Duodenal mucosa (tissue), 2 donors: ENCODE data around the gene ATP8B4.

ENCODE experiments used
- H3K27ac ChIP-seq: one replicate; pipeline ENCODE4 v1.7.0; 2013; ENCODE audit warnings: low read depth, low read length
- H3K27me3 ChIP-seq, 2 donors: one replicate each; pipeline ENCODE4 v1.7.0; 2013; ENCODE audit warnings: low read length in 2 of 2, control low read depth in 1 of 2; ENCODE audit not compliant: insufficient read depth in 2 of 2, control insufficient read depth in 1 of 2
- H3K36me3 ChIP-seq, 2 donors: one replicate each; pipeline ENCODE4 v1.7.0; 2013; ENCODE audit warnings: low read length in 2 of 2, control low read depth in 1 of 2; ENCODE audit not compliant: insufficient read depth in 2 of 2, control insufficient read depth in 1 of 2
- H3K4me1 ChIP-seq, 2 donors: one replicate each; pipeline ENCODE4 v1.7.0; 2013; ENCODE audit warnings: low read length in 2 of 2, control low read depth in 1 of 2; ENCODE audit not compliant: insufficient read depth in 2 of 2, control insufficient read depth in 1 of 2
- H3K4me3 ChIP-seq, 2 donors: one replicate each; pipeline ENCODE4 v1.7.0; 2013; ENCODE audit warnings: low read length in 2 of 2, low read depth in 1 of 2
- H3K9ac ChIP-seq, 2 donors: one replicate each; pipeline ENCODE4 v1.7.0; 2013; ENCODE audit warnings: low read length in 2 of 2, low read depth in 1 of 2
- H3K9me3 ChIP-seq, 2 donors: one replicate each; pipeline ENCODE4 v1.7.0; 2013; ENCODE audit warnings: low read length in 2 of 2, control low read depth in 1 of 2; ENCODE audit not compliant: control insufficient read depth in 1 of 2

ATP8B4 gene

GRCh38 chr15:50042775-50043174 is 76.3 kb downstream of the ATP8B4 start:
- H3K36me3 ChIP-seq = peaks cover 0 to 3% of the 10 kb centered on the region in 2 donors
- H3K9ac ChIP-seq = no peak overlapping the region
- H3K4me1 ChIP-seq = no peaks in the 10 kb centered on the region
- H3K27me3 ChIP-seq = no peaks in the 10 kb centered on the region
- peaks cover 5 to 7% of the 10 kb centered on the region in 2 donors for H3K9me3 ChIP-seq
- no peak overlapping the region for H3K27ac ChIP-seq
- H3K4me3 ChIP-seq = no peak overlapping the region

GRCh38 chr15:50030456-50030855 is 88.6 kb downstream of the ATP8B4 start:
- Histone ChIP-seq H3K9ac (no peak overlapping the region), H3K36me3 (no peaks in the 10 kb centered on the region), H3K9me3 (no peaks in the 10 kb centered on the region), H3K4me1 (no peaks in the 10 kb centered on the region), H3K27me3 (no peaks in the 10 kb centered on the region), H3K27ac (no peak overlapping the region), H3K4me3 (no peak overlapping the region)

- no peaks in the 10 kb centered on the region for H3K4me1 ChIP-seq
- no peaks in the 10 kb centered on the region for H3K9me3 ChIP-seq
- H3K9ac ChIP-seq = no peak overlapping the region
- H3K4me3 ChIP-seq = no peak overlapping the region
- no peaks in the 10 kb centered on the region for H3K27me3 ChIP-seq
- H3K27ac ChIP-seq = no peak overlapping the region
- no peaks in the 10 kb centered on the region for H3K36me3 ChIP-seq
Measured at GRCh38 chr15:50028326-50028725, 90.7 kb downstream of the ATP8B4 start.

DNA sequence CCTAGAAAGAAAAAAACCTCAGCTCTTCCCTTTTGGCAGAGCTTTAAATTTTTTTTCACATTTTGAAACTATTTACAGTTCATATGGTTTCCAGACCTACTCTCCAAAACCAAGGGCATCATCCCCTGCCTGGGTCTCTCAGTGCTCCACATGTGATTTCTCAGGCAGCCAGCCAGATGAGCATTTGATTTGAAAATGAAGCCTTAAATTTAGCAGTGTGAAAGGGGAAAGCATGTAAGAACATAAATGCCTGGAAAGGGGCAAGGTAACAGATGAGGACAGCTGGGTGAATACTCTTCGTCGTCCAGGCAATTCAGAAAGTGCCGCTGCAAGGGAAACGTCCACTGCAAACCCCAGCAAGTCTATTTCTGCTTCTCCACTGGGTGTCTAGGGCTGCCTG is 94.8 kb downstream of the ATP8B4 start:
- H3K36me3 ChIP-seq = no peaks in the 10 kb centered on the region
- H3K4me1 ChIP-seq = no peaks in the 10 kb centered on the region
- no peak overlapping the region for H3K9ac ChIP-seq
- no peak overlapping the region for H3K27ac ChIP-seq
- H3K4me3 ChIP-seq = no peak overlapping the region
- no peaks in the 10 kb centered on the region for H3K9me3 ChIP-seq
- H3K27me3 ChIP-seq = no peaks in the 10 kb centered on the region

GRCh38 chr15:50018491-50018890 is 100.5 kb downstream of the ATP8B4 start:
- Histone ChIP-seq H3K4me1 (no peaks in the 10 kb centered on the region), H3K27me3 (no peaks in the 10 kb centered on the region), H3K27ac (no peak overlapping the region), H3K9me3 (no peaks in the 10 kb centered on the region), H3K4me3 (no peak overlapping the region), H3K36me3 (no peaks in the 10 kb centered on the region), H3K9ac (no peak overlapping the region)

DNA sequence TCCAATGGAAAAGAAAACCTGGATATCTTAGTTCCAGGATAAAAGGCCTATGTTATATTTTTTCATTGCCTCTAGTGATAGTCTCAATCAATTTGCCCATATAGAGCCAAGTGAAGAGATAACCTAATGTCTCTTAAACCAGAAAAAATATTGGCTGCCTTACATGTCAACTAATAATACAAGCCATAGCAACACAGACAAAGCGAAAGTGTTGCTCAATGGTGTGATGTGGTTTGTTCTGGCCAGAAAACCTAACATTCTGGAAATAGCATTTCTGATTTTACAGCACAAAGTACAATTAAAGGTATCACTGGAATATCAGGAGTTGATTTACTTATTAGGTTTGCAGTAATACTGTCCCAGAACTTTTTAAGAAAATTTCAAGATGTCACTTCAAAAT is 101.5 kb downstream of the ATP8B4 start:
- H3K27ac ChIP-seq = no peak overlapping the region
- no peak overlapping the region for H3K4me3 ChIP-seq
- no peaks in the 10 kb centered on the region for H3K4me1 ChIP-seq
- no peak overlapping the region for H3K9ac ChIP-seq
- no peaks in the 10 kb centered on the region for H3K27me3 ChIP-seq
- no peaks in the 10 kb centered on the region for H3K36me3 ChIP-seq
- no peaks in the 10 kb centered on the region for H3K9me3 ChIP-seq

DNA sequence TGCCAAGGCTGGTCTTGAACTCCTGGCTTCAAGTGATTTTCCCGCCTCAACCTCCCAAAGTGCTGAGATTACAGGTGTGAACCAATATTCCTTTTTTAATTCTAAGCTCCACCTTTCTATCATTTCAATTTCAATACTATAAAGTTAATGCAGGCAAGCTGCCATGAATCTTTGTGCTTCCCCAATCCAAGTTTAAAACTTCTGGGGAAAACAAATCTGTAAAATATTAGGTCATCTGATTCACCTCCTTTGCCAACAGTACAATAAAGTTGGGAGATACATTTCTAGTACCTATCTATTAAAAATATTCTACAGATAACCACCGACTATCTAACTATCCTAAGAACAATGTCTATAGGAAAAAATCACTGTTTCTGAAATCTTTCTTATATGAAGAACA is 102.1 kb downstream of the ATP8B4 start:
- no peaks in the 10 kb centered on the region for H3K27me3 ChIP-seq
- H3K4me3 ChIP-seq = no peak overlapping the region
- H3K9me3 ChIP-seq = no peaks in the 10 kb centered on the region
- no peaks in the 10 kb centered on the region for H3K4me1 ChIP-seq
- no peak overlapping the region for H3K9ac ChIP-seq
- H3K27ac ChIP-seq = no peak overlapping the region
- H3K36me3 ChIP-seq = no peaks in the 10 kb centered on the region

- no peak overlapping the region for H3K27ac ChIP-seq
- H3K27me3 ChIP-seq = no peaks in the 10 kb centered on the region
- no peak overlapping the region for H3K4me3 ChIP-seq
- no peaks in the 10 kb centered on the region for H3K36me3 ChIP-seq
- no peaks in the 10 kb centered on the region for H3K4me1 ChIP-seq
- no peaks in the 10 kb centered on the region for H3K9me3 ChIP-seq
- H3K9ac ChIP-seq = no peak overlapping the region
Measured at GRCh38 chr15:50012790-50013189, 106.2 kb downstream of the ATP8B4 start.

- H3K36me3 ChIP-seq = no peaks in the 10 kb centered on the region
- H3K9ac ChIP-seq = no peak overlapping the region
- H3K4me1 ChIP-seq = no peaks in the 10 kb centered on the region
- no peaks in the 10 kb centered on the region for H3K9me3 ChIP-seq
- H3K27ac ChIP-seq = no peak overlapping the region
- no peak overlapping the region for H3K4me3 ChIP-seq
- no peaks in the 10 kb centered on the region for H3K27me3 ChIP-seq
Measured at GRCh38 chr15:50009634-50010033, 109.4 kb downstream of the ATP8B4 start.

DNA sequence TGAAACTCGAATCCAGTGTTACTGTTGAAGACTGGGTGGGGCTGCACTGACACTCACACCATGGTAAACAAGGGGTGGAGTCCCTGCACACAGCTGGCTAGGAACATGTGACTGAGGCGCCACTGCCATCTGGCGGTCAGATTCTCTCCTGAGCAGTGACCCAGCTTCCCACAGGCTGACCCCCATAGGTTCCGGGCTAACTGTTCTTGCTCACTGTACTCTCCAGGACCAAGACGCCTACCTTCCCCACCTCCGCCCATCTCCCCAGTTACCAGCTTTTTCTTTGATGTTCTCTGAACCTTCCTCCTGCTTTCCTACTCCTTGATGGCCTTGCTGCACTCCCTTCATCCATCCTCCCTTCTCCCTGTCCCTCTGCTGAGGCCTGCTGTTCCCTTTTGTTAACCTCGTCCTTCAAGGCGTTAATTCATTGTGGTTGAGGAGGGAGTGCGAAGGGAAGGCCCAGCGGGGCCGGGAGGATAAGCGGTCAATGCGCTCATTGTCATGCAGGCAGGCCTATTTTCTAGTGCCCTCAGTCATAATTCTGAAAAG is 115.2 kb downstream of the ATP8B4 start:
- H3K36me3 ChIP-seq = no peaks in the 10 kb centered on the region
- no peak overlapping the region for H3K27ac ChIP-seq
- no peaks in the 10 kb centered on the region for H3K4me1 ChIP-seq
- no peaks in the 10 kb centered on the region for H3K9me3 ChIP-seq
- no peak overlapping the region for H3K4me3 ChIP-seq
- no peak overlapping the region for H3K9ac ChIP-seq
- no peaks in the 10 kb centered on the region for H3K27me3 ChIP-seq

DNA sequence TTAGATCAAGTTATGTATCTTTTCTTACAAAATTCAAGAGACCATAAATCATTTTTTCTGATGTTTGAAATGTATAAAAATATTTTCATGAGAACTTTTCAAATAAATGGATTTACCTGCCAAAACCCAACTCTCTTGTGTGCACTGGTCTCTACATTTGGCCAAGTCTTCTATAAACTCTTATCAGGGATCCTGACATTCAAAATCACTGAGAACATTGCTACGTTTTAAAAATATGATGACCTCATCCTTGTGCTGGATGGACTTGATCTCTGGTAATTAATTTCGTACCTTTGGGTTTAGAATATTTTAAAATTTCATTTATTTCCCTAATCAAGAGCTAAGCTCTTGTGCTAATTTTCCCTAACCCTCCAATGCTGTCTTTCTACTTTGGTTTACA is 127.4 kb downstream of the ATP8B4 start:
- Histone ChIP-seq H3K27ac (no peak overlapping the region), H3K9me3 (no peaks in the 10 kb centered on the region), H3K4me1 (no peaks in the 10 kb centered on the region), H3K27me3 (no peaks in the 10 kb centered on the region), H3K4me3 (no peak overlapping the region), H3K9ac (no peak overlapping the region), H3K36me3 (no peaks in the 10 kb centered on the region)
